ENCODE measurements around the gene KRTAP10-1. TPM values are rescaled to one million over a fixed set of nuclear protein-coding genes. Genes with fewer than 3 reads are reported as not detected.

KRTAP10-1 gene
- total and polyA plus RNA-seq, 8 donors = not detected

DNA sequence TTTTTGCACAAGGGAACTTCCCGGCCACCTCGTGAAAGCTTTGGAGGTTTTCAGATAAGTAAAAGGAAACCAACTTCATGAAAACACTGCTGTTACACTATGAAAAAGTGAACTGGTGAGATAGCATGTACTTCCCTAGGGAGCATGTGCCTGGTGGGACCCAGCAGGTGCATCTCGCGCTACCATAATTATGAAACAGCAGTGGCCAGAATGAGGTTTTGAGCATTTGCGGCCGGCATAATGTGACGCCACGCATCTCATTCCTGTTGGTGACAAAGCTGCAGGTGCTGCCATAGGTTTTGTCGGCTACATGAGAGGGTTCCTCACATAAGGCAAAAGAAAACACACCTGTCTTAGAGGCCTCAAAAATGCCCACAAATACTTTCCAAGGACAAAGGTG, 16.9 kb upstream of the KRTAP10-1 start:
- H3K27ac ChIP-seq = no peak overlapping the region
- H3K9me3 ChIP-seq = no peaks in the 10 kb centered on the region
- H3K4me1 ChIP-seq = no peaks in the 10 kb centered on the region
- TF ChIP-seq, protein P1, sequence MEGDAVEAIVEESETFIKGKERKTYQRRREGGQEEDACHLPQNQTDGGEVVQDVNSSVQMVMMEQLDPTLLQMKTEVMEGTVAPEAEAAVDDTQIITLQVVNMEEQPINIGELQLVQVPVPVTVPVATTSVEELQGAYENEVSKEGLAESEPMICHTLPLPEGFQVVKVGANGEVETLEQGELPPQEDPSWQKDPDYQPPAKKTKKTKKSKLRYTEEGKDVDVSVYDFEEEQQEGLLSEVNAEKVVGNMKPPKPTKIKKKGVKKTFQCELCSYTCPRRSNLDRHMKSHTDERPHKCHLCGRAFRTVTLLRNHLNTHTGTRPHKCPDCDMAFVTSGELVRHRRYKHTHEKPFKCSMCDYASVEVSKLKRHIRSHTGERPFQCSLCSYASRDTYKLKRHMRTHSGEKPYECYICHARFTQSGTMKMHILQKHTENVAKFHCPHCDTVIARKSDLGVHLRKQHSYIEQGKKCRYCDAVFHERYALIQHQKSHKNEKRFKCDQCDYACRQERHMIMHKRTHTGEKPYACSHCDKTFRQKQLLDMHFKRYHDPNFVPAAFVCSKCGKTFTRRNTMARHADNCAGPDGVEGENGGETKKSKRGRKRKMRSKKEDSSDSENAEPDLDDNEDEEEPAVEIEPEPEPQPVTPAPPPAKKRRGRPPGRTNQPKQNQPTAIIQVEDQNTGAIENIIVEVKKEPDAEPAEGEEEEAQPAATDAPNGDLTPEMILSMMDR (IDR thresholded peaks at IDR 0.05) = no peak
- no peaks in the 10 kb centered on the region for H3K36me3 ChIP-seq
- peaks cover 0 to 15% (median 0%) of the 10 kb centered on the region in 4 donors for H3K27me3 ChIP-seq
- no peak for DNase-seq
- no peak for FAIRE-seq
- 48 to 49% methylated on average over 9 of the region's 9 CpGs for WGBS, 2 donors
- ATAC-seq = no peak
- no peak overlapping the region for H3K4me3 ChIP-seq
- intact Hi-C loops (cut with DNase I) = no loop called here

DNA sequence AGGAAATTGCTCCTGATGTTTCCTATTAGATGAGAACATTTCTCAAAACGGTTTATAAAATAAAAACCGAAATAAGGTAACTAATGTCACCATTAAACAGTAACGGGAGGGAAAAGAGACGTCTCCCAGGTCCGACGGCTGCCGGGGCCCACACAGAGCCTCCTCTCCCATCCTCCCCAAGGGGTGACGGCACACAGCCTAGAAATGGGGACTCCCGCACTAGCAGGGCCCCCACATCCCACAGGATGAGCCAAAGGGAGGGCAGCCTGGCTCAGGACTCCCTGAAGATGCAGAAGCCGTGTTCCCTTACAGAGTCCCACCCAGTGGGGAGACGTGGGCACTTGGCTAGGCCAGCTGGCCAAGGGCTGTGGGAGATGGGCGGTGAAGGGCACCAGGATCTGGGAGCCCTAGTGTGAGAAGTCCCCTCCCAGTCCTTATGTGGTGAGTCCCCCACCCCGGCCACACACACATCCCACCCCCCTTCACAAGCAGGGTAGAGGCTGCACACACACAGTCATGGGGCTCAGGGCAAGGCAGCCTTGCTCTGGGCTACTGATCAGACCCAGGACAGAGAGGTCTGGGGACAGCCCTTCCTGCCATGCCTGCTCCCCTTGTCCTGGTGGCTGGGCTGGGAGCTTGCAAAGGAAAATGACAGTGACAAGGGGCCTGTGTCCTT, 15.3 kb upstream of the KRTAP10-1 start:
- H3K36me3 ChIP-seq = no peaks in the 10 kb centered on the region
- DNase-seq = no peak
- H3K27ac ChIP-seq = no peak overlapping the region
- TF ChIP-seq, protein P1 (IDR thresholded peaks at IDR 0.05) = no peak
- no peaks in the 10 kb centered on the region for H3K9me3 ChIP-seq
- H3K4me1 ChIP-seq = no peaks in the 10 kb centered on the region
- no peak for ATAC-seq
- 67 to 78% methylated on average over 13 of the region's 13 CpGs for WGBS, 2 donors
- peaks cover 0 to 15% (median 0%) of the 10 kb centered on the region in 4 donors for H3K27me3 ChIP-seq
- no peak overlapping the region for H3K4me3 ChIP-seq
- FAIRE-seq = no peak
- intact Hi-C loops (cut with DNase I) = no loop called here

DNA sequence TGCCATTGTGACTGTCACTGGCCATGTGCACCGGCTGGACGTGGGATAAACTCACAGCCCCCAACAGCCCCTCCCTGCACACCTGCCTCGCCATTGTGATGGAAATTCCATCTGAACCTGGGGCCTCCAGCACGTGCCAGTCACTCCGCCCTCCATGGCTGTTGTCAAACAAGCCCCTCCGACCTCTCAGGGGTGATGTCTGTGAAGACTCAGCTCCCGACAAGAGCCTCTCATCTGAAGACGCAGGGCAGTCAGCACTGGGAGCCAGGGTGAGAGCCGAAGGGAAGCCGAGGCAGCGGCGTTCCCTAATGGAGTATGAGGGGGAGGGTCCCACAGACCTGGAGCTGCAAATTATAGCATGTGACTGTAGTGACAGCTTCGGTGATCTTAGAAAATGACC, 12.7 kb upstream of the KRTAP10-1 start:
- Histone ChIP-seq H3K4me3 (no peak overlapping the region), H3K27ac (no peak overlapping the region), H3K27me3 (peaks cover 0 to 15% (median 0%) of the 10 kb centered on the region in 4 donors), H3K9me3 (no peaks in the 10 kb centered on the region), H3K4me1 (no peaks in the 10 kb centered on the region), H3K36me3 (no peaks in the 10 kb centered on the region)
- DNase-seq (no peak), FAIRE-seq (no peak), ATAC-seq (no peak)
- intact Hi-C loops (cut with DNase I) = no loop called here
- WGBS, 2 donors = 58 to 64% methylated on average over 13 of the region's 13 CpGs
- TF ChIP-seq, protein P1 (IDR thresholded peaks at IDR 0.05) = no peak

DNA sequence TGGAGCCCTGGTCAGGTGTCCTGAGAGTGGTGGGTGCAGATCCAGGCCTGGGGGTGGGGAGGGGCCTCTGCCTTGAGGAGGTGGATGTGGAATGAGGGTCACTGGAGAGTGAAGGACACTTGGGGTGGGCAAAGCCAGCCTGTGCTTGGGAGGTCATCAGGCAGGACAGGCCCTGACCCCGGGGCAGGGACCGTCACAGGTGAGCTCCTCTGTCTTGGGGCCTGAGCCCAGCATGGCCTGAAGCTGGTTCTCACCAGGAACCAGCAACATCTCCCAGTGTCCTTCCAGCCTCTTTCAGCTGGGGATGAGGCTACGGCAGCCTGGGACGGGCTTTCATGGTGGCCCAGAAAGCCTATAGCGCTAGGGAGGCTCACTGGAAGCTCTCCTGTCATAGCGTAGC, 12.1 kb upstream of the KRTAP10-1 start:
- Histone ChIP-seq H3K27ac (no peak overlapping the region), H3K9me3 (no peaks in the 10 kb centered on the region), H3K36me3 (no peaks in the 10 kb centered on the region), H3K4me3 (no peak overlapping the region), H3K27me3 (peaks cover 0 to 15% (median 0%) of the 10 kb centered on the region in 4 donors), H3K4me1 (no peaks in the 10 kb centered on the region)
- no peak for ATAC-seq
- TF ChIP-seq, protein P1 (IDR thresholded peaks at IDR 0.05) = no peak
- intact Hi-C loops (cut with DNase I) = no loop called here
- FAIRE-seq = no peak
- WGBS, 2 donors = 80 to 86% methylated on average over 6 of the region's 6 CpGs
- no peak for DNase-seq

DNA sequence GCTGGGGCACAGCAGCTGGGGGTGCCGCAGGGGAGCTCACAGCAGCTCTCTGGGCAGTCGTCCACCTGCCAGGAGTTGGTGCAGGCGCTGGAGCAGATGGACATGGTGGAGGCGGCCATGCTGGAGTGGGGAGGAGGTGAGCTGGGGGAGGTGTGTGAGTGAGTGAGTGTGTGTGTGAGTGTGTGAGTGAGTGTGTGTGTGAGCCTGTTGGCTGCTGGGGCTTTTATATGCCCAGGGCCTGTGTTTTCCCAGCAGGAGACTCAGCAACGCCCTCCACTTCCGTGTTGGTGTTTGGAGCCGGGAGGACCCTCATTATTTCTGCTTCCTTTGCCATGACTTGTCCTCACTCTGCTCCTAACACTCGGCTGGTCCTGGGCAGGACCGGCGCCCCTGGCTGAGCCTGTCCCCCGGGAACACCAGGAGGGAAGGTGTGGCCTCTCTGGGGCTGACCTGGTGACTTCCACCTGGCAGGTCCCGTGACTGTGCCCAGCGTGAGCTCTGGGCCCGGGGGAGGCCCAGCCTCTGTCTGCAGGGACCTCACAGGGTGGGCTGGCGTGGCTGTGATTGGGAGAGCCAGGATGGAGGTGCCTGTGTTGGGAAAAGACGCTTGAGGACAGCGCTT, 11.5 kb upstream of the KRTAP10-1 start, which contains the start of gene KRTAP10-2:
KRTAP10-2 (minus strand) TSS at position 166 of the 622 bp plus-strand sequence; CDS start at position 119, 47 bp downstream.
- peaks cover 0 to 12% (median 0%) of the 10 kb centered on the region in 4 donors for H3K27me3 ChIP-seq

More for the DNA sequence above, 11.5 kb upstream of the KRTAP10-1 start, which contains the start of gene KRTAP10-2:
- no peaks in the 10 kb centered on the region for H3K9me3 ChIP-seq
- FAIRE-seq (no peak), ATAC-seq (no peak), DNase-seq (no peak)
- H3K36me3 ChIP-seq = no peaks in the 10 kb centered on the region
- no peak within 1 kb of the TSS for H3K27ac ChIP-seq
- WGBS, 2 donors = 37 to 40% methylated on average over 14 to 17 of the region's 17 CpGs
- no peaks in the 10 kb centered on the region for H3K4me1 ChIP-seq
- intact Hi-C loops (cut with DNase I) = no loop called here
- TF ChIP-seq, protein P1 (IDR thresholded peaks at IDR 0.05) = no peak
- H3K4me3 ChIP-seq = no peak within 1 kb of the TSS

Measured in pancreas (tissue), 10 donors.